Ishikawa (cell line): ENCODE results near the gene LLGL2.

Source experiments
- CEBPB ChIP-seq: IDR thresholded peaks from 2 replicates; pipeline ENCODE4 v1.6.1; 2012
- CREB1 ChIP-seq: IDR thresholded peaks from 2 replicates; pipeline ENCODE4 v1.6.1; 2012; ENCODE audit warnings: low read depth
- EGR1 ChIP-seq: IDR thresholded peaks from 2 replicates; pipeline ENCODE4 v1.6.1; 2012
- EP300 ChIP-seq: IDR thresholded peaks from 2 replicates; pipeline ENCODE4 v1.6.1; 2012; ENCODE audit warnings: borderline replicate concordance
- FOXM1 ChIP-seq: IDR thresholded peaks from 2 replicates; pipeline ENCODE4 v1.6.1; 2012; ENCODE audit warnings: low read depth, borderline replicate concordance
- NFIC ChIP-seq: IDR thresholded peaks from 2 replicates; pipeline ENCODE4 v1.6.1; 2012
- RAD21 ChIP-seq: IDR thresholded peaks from 2 replicates; pipeline ENCODE4 v1.6.1; 2012; ENCODE audit warnings: low read depth
- TAF1 ChIP-seq: IDR thresholded peaks from 2 replicates; pipeline ENCODE4 v1.6.1; 2012; ENCODE audit warnings: low read depth, mild to moderate bottlenecking
- TCF12 ChIP-seq: IDR thresholded peaks from 2 replicates; pipeline ENCODE4 v1.6.1; 2012; ENCODE audit warnings: low read depth
- TEAD4 ChIP-seq: IDR thresholded peaks from 2 replicates; pipeline ENCODE4 v1.6.1; 2012
- YY1 ChIP-seq: IDR thresholded peaks from 2 replicates; pipeline ENCODE4 v1.6.1; 2012; ENCODE audit warnings: low read depth
- ZBTB7A ChIP-seq: IDR thresholded peaks from 2 replicates; pipeline ENCODE4 v1.6.1; 2012; ENCODE audit warnings: low read depth
- TF ChIP-seq, protein P1 (sequence below): IDR thresholded peaks from 2 replicates; pipeline ENCODE4 v1.6.1; 2012; ENCODE audit warnings: low read depth, mild to moderate bottlenecking
- TF ChIP-seq, protein P2 (sequence below): IDR thresholded peaks from 2 replicates; pipeline ENCODE4 v1.6.1; 2012
- TF ChIP-seq, protein P3 (sequence below): IDR thresholded peaks from 2 replicates; pipeline ENCODE4 v1.6.1; 2012

LLGL2 gene

DNA sequence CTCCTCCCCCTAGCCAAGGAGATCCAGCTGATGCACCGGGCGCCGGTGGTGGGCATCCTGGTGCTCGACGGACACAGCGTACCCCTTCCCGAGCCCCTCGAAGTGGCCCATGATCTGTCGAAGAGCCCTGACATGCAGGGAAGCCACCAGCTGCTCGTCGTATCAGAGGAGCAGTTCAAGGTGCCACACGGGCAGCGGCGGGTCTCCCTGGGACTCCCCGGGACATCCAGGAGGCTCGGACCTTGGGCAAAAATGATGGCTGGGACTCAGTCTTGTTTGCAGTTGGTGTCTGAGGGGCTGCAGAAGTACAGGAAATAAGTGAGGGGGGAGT, 46.4 kb downstream of the LLGL2 start:
- TF ChIP-seq NFIC (no peak), EP300 (no peak), FOXM1 (no peak), ZBTB7A (no peak), RAD21 (no peak), TAF1 (no peak), YY1 (no peak), EGR1 (no peak), CEBPB (no peak), CREB1 (no peak), TEAD4 (no peak), TCF12 (no peak)
- TF ChIP-seq, protein P1, sequence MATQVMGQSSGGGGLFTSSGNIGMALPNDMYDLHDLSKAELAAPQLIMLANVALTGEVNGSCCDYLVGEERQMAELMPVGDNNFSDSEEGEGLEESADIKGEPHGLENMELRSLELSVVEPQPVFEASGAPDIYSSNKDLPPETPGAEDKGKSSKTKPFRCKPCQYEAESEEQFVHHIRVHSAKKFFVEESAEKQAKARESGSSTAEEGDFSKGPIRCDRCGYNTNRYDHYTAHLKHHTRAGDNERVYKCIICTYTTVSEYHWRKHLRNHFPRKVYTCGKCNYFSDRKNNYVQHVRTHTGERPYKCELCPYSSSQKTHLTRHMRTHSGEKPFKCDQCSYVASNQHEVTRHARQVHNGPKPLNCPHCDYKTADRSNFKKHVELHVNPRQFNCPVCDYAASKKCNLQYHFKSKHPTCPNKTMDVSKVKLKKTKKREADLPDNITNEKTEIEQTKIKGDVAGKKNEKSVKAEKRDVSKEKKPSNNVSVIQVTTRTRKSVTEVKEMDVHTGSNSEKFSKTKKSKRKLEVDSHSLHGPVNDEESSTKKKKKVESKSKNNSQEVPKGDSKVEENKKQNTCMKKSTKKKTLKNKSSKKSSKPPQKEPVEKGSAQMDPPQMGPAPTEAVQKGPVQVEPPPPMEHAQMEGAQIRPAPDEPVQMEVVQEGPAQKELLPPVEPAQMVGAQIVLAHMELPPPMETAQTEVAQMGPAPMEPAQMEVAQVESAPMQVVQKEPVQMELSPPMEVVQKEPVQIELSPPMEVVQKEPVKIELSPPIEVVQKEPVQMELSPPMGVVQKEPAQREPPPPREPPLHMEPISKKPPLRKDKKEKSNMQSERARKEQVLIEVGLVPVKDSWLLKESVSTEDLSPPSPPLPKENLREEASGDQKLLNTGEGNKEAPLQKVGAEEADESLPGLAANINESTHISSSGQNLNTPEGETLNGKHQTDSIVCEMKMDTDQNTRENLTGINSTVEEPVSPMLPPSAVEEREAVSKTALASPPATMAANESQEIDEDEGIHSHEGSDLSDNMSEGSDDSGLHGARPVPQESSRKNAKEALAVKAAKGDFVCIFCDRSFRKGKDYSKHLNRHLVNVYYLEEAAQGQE, result no peak
- TF ChIP-seq, protein P2, sequence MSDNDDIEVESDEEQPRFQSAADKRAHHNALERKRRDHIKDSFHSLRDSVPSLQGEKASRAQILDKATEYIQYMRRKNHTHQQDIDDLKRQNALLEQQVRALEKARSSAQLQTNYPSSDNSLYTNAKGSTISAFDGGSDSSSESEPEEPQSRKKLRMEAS, result no peak
- TF ChIP-seq, protein P3, sequence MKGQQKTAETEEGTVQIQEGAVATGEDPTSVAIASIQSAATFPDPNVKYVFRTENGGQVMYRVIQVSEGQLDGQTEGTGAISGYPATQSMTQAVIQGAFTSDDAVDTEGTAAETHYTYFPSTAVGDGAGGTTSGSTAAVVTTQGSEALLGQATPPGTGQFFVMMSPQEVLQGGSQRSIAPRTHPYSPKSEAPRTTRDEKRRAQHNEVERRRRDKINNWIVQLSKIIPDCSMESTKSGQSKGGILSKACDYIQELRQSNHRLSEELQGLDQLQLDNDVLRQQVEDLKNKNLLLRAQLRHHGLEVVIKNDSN, result no peak

DNA sequence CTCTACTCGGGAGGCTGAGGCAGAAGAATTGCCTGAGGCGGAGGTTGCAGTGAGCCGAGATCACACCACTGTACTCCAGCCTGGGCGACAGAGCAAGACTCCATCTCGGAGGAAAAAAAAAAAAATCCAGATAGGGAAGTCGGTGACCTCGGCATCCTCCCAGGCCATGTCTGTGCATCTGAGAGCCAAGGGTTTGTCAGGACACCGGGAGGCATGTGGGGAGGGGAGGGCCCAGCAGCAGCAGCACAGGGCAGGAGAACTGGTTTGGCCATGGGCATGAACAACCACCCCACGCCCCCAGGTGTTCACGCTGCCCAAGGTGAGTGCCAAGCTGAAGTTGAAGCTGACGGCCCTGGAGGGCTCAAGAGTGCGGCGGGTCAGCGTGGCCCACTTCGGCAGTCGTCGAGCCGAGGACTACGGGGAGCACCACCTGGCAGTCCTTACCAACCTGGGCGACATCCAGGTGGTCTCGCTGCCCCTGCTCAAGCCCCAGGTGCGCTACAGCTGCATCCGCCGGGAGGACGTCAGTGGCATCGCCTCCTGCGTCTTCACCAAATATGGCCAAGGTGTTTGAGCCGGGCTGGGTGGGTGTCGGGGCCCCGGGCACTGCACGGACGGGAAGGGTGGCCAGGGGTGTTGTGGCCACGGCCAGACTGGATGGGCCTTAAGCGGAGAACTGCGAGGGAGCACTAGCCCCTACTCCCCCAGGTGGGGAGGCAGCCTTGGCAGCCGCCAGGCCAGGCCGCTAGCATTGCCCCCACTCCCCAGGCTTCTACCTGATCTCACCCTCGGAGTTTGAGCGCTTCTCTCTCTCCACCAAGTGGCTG, 47.4 kb downstream of the LLGL2 start:
- TF ChIP-seq EGR1 (no peak), EP300 (no peak), ZBTB7A (no peak), CREB1 (no peak), FOXM1 (no peak), NFIC (no peak), RAD21 (no peak), TEAD4 (no peak), TAF1 (no peak), TCF12 (no peak), CEBPB (no peak), YY1 (no peak)
- TF ChIP-seq, protein P3, result no peak
- TF ChIP-seq, protein P2, result no peak
- TF ChIP-seq, protein P1, result no peak

DNA sequence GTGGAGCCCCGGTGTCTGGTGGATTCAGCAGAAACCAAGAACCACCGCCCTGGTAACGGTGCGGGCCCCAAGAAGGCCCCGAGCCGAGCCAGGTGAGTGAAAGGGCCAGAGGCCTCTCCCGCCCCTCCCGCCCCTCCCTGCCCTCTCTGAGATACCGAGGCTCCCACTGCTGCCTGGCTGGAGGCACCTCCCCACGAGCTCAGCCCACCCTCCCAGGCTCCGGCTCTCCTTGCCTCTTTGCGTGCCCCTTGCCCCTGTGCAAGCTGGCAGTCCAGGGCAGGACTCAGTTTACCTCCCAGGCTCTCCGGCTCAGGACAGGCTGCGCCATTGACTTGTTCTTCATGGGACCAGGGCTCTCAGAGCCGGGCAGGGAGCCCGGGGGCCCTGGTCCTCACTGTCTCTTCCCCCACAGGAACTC, 48.1 kb downstream of the LLGL2 start:
- TF ChIP-seq TEAD4 (no peak), CEBPB (no peak), CREB1 (no peak), ZBTB7A (no peak), FOXM1 (no peak)
- TF ChIP-seq, protein P1, result no peak
- TF ChIP-seq, protein P2, result no peak

DNA sequence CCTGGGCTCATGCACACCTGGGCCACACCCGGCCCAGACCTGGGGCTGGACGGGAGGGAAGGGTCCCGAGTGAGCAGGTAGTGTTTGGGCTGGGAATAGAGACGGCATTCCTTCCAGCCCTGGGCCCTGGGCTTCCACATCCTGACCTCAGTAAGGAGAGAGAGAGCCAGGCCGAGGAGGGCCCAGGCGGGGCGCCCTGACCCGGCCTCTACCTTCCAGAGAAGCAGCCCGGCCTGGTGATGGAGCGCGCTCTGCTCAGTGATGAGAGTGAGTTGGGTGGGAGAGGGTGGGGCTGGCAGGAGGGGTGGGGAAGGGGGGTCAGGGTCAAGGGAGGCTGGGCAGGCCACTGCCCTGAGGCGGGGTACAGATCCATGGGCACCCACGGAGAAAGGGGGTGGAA, 48.5 kb downstream of the LLGL2 start:
- TF ChIP-seq FOXM1 (no peak), EP300 (no peak), YY1 (no peak), CREB1 (no peak), ZBTB7A (no peak), TCF12 (no peak), TEAD4 (no peak), CEBPB (no peak), RAD21 (no peak), NFIC (no peak), TAF1 (no peak), EGR1 (no peak)
- TF ChIP-seq, protein P1, result no peak
